SHP77 treated with DMSO at 0.1 percent for 48 hours (cell line): ENCODE results near the gene CLSTN2.

Experiments
- DNase-seq: peaks from one replicate; lab custom pipeline; 2025; lab: John Stamatoyannopoulos, UW

CLSTN2 gene

DNA sequence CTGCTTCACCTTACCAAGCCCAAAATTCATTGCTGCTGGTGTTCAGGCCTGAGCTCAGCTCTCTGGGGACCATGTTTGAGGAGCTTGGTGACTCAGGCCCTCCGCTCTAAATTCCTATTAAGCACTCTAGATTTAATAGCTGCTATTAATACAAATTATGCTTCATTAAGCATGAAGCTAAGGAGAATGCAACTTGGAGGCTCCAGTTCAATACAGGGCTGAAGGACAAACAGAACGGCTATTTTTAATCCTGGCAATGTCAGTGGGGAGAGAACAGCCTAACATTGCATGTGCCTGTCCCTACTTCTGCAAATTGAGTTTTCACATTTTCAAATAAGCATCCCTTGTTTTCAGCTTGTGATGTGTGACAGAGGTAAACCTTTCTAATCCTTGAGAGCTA lies 662.8 kb downstream of the CLSTN2 start:
- DNase-seq: no peak

DNA sequence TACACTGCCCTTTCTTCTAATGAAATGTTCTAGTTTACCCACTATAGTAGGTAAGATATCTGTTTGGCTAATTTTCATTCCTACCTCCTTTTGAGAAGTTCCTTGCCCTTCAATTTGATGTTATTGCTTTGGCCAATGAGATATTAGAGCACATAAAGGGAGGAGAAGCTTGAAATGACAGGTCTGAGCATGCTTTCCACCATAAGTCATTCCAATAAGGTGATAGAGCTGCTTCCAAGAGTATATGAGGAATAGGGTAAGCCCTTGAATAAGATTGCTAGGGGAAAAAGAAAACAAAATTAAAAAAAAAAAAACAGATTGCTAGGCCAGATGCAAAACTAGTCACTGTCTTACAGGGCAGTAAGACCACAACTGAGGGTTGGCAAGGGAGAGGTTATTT lies 664.0 kb downstream of the CLSTN2 start:
- DNase-seq: no peak

GRCh38 chr3:140599496-140599895 lies 664.5 kb downstream of the CLSTN2 start:
- no peak for DNase-seq

DNA sequence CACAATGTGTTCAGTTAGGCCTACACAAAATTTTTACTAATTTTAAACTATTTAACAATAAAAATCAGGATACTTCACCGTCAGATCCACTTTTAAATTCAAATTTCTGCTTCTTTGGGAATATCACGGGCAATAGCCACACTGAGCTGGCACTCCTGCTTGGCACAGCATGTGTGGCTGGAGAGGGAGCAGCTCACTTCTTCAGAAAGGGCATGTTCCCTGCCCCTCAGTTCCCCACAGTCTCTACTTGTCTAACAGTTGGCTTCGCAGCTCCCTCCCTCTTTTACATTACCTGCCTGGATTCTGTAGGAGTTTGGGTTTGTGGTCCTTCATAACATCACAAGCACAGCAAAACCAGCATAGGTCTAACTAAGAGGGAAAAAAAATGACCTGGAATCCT lies 666.9 kb downstream of the CLSTN2 start:
- no peak for DNase-seq

DNA sequence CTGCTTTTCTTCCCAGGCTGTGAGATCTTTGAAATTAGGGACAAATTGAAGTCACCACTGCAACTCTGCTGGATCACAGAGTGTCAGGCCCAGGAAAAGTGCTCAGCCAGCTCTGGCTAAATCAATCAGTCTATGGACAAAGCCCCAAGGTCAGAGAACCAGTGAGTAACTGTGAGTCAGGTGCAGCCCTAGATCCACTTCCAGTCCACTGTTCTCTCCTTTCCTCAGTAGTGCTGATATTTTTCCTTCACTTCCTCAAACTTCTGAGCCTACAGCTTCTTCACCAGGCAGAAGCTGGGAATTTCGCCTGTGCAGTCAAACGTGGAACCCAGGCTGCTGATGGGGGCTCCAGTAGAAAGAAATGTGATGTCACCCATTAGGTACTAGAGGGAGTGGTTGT lies 667.8 kb downstream of the CLSTN2 start:
- no peak for DNase-seq

DNA sequence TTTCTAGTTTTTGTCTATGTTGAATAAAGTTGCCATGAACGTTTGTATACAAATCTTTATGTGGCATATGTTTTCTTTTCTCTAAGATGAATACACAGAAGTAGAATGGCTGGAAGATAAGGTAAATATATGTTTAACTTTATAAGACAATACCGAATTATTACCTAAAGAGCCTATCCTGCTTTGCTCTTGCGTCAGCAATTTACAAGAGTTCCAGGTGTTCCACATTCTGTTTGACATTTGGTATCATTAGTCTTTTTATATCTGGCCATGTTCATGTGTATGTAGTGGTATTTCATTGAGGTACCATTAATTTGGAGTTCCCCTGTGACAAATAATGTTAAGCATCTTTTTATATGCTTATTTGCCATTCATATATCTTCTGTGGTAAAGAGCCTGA lies 668.8 kb downstream of the CLSTN2 start:
- no peak for DNase-seq

DNA sequence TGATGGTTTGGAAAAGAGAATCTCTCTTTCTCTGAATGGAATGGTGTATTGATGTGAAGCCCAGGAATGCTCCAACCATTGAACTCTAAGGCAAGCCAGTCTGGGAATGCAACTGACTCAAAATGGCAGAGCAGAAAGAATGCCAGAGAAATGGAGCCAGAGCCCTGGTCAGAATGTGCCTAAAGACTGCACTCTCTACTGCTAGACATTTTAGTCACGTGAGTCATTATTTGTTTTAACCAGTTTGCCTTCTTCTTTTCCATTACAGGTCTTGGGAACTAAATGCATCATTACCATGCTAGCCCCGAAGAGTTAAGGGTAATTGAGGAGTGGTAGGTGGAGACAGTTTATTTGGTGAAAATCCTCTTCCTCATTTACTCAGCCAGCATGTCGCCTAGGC lies 675.6 kb downstream of the CLSTN2 start:
- DNase-seq: no peak

DNA sequence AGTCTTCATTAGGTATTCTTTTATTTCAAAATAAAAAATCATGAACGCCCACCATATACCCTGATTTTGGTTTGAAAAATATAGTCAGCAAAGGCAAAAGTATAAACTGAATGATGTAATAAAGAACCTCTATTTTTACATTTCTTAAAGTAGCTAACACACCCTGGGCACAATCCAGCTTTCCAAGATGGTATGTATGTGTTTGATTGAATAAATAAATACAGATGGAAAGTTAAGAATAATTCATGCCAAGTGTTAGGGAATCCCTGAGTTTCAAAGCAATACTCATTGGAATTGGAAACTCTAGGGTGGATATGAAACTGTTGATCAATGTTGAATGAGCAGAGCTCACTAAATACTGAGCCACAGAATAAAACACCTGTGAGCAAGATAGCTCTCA lies 679.0 kb downstream of the CLSTN2 start:
- no peak for DNase-seq

GRCh38 chr3:140617135-140617534 lies 682.1 kb downstream of the CLSTN2 start:
- DNase-seq: no peak

DNA sequence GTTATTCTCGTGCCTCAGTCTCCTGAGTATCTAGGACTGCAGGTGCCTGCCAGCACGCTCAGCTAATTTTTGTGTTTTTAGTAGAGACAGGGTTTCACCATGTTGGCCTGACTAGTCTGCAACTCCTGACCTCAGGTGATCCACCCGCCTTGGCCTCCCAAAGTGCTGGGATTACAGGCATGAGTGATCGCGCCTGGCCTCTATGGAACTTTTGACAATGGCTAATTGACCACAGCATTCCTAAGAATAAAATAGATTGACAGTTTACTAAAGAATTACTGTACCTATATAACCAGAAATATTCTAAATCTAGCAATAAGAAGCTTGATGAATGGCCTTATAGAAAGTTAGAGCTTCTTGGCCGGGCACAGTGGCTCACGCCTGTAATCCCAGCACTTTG lies 691.9 kb downstream of the CLSTN2 start:
- no peak for DNase-seq
